HepG2 (cell line): ENCODE data around the gene SMAD7. TPM values are rescaled to one million over a fixed set of nuclear protein-coding genes. Genes with fewer than 3 reads are reported as not detected.

Experiments used
- ATAC-seq: fragments of 200-7000 bp; cut with Tn5 transposase; 3 replicates; pipeline ENCODE4 v1.9.1; 2020; ENCODE audit warnings: mild to moderate bottlenecking, moderate library complexity
- BruUV-seq: library from RNA; stranded (reverse); fragments of 400-500 nt; replicated peaks from 2 replicates; lab custom pipeline; 2021; lab: Mats Ljungman, UMichigan
- CTCF ChIA-PET: fragments of 300-600 bp; formaldehyde crosslinking; extraction: SDS; loops from one replicate; lab custom pipeline; 2021; ENCODE audit warnings: low total read pairs, inconsistent platforms, low intra/inter-chr PET ratio; lab: Yijun Ruan, JAX
- POLR2A ChIA-PET: fragments of 350-600 bp; sonication (Branson Sonifier 250); formaldehyde crosslinking; loops from one replicate; lab custom pipeline; 2020; ENCODE audit warnings: antibody characterized with exemption, inconsistent platforms; lab: Yijun Ruan, JAX
- DNase-seq: peaks from one replicate; pipeline ENCODE4 v3.0.0-alpha.2; 2015; ENCODE audit warnings: low spot score
- FAIRE-seq: peaks from 3 replicates; lab custom pipeline; 2011; peaks lifted over from hg19 to GRCh38; lab: Jason Lieb, UNC
- H2AFZ ChIP-seq: one replicate; pipeline ENCODE4 v1.6.1; 2011; ENCODE audit warnings: low read length, inconsistent platforms
- H3K27ac ChIP-seq: fragments of 300-600 bp; 3 replicates; pipeline ENCODE4 v1.8.0; 2011; ENCODE audit warnings: mixed run types, mild to moderate bottlenecking, mixed read lengths, low read length, inconsistent platforms; ENCODE audit not compliant: insufficient read depth; ENCODE audit errors: extremely low read length
- H3K27me3 ChIP-seq, 2 experiments: fragments of 200-600 bp in 1 of 2; 2 replicates in 1 of 2; 3 replicates in 1 of 2; pipeline versions ENCODE4 v1.6.0 to v1.8.0; 2011; ENCODE audit warnings: low read length in 2 of 2, mild to moderate bottlenecking in 2 of 2, moderate library complexity in 2 of 2, inconsistent platforms in 1 of 2; ENCODE audit not compliant: insufficient read depth in 2 of 2, control insufficient read depth in 1 of 2
- H3K36me3 ChIP-seq, 2 experiments: fragments of 200-600 bp in 1 of 2; replicated peaks in 1 of 2; 2 replicates in 1 of 2; 3 replicates in 1 of 2; pipeline versions ENCODE4 v1.5.1 to v1.8.0; 2011; ENCODE audit warnings: low read length in 2 of 2, inconsistent platforms in 1 of 2; ENCODE audit not compliant: insufficient read depth in 2 of 2, control insufficient read depth in 1 of 2
- H3K4me1 ChIP-seq: 2 replicates; pipeline ENCODE4 v1.5.1; 2012; ENCODE audit warnings: low read length, inconsistent platforms; ENCODE audit not compliant: insufficient read depth
- H3K4me2 ChIP-seq: 2 replicates; pipeline ENCODE4 v1.6.0; 2011; ENCODE audit warnings: low read depth, low read length, inconsistent platforms
- H3K4me3 ChIP-seq, 3 experiments: fragments of 200-600 bp in 1 of 3; sonication (generic), shearing (Covaris generic) in 1 of 3; replicated peaks in 1 of 3; 2 replicates each; pipeline ENCODE4 v1.5.1; 2011 to 2016; ENCODE audit warnings: low read length in 3 of 3, inconsistent platforms in 2 of 3, low read depth in 2 of 3, mild to moderate bottlenecking in 2 of 3, control low read depth in 1 of 3, mixed read lengths in 1 of 3; ENCODE audit not compliant: insufficient read depth in 1 of 3
- H3K79me2 ChIP-seq: one replicate; pipeline ENCODE4 v1.6.1; 2011; ENCODE audit warnings: low read length, inconsistent platforms; ENCODE audit not compliant: insufficient read depth
- H3K9ac ChIP-seq: 2 replicates; pipeline ENCODE4 v1.6.0; 2011; ENCODE audit warnings: mild to moderate bottlenecking, low read depth, low read length, inconsistent platforms; ENCODE audit not compliant: insufficient read depth
- H3K9me3 ChIP-seq: 2 replicates; pipeline ENCODE4 v1.5.1; 2012; ENCODE audit warnings: mild to moderate bottlenecking, low read length
- H4K20me1 ChIP-seq: 2 replicates; pipeline ENCODE4 v1.6.0; 2011; ENCODE audit warnings: inconsistent platforms, mild to moderate bottlenecking, low read length, moderate library complexity; ENCODE audit not compliant: insufficient read depth
- ARID4A ChIP-seq: sonication (generic); formaldehyde crosslinking; IDR thresholded peaks from 2 replicates; pipeline ENCODE4 v1.5.0; 2020; ENCODE audit warnings: mild to moderate bottlenecking, missing genetic modification reagents, borderline replicate concordance
- GMEB2 ChIP-seq: IDR thresholded peaks from 2 replicates; pipeline ENCODE4 v1.6.1; 2016; ENCODE audit warnings: missing biosample characterization, missing genetic modification reagents, low read depth
- HOXA3 ChIP-seq: sonication (generic); formaldehyde crosslinking; IDR thresholded peaks from 2 replicates; pipeline ENCODE4 v1.5.0; 2020; ENCODE audit warnings: missing genetic modification reagents
- KDM3A ChIP-seq: IDR thresholded peaks from 2 replicates; pipeline ENCODE4 v1.6.1; 2018; ENCODE audit warnings: low read depth, missing compliant biosample characterization
- MEIS2 ChIP-seq: sonication (generic); formaldehyde crosslinking; IDR thresholded peaks from 2 replicates; pipeline ENCODE4 v1.9.0; 2021; ENCODE audit warnings: mild to moderate bottlenecking, missing genetic modification reagents
- NBN ChIP-seq: fragments of 450-650 bp; conservative IDR thresholded peaks from 2 replicates; pipeline ENCODE4 v1.6.1; 2017
- PITX1 ChIP-seq: sonication (generic); formaldehyde crosslinking; IDR thresholded peaks from 2 replicates; pipeline ENCODE4 v1.5.1; 2020; ENCODE audit warnings: mild to moderate bottlenecking, missing genetic modification reagents
- PTBP1 ChIP-seq: fragments of 200-400 bp; formaldehyde crosslinking; IDR thresholded peaks from 2 replicates; pipeline ENCODE4 v1.6.1; 2018; ENCODE audit warnings: low read length, low read depth; ENCODE audit not compliant: poor library complexity, severe bottlenecking
- RFXAP ChIP-seq: sonication (generic); formaldehyde crosslinking; IDR thresholded peaks from 2 replicates; pipeline ENCODE4 v1.4.0; 2020; ENCODE audit warnings: missing genetic modification reagents, borderline replicate concordance
- SMAD3 ChIP-seq: sonication (generic); formaldehyde crosslinking; IDR thresholded peaks from 2 replicates; pipeline ENCODE4 v1.4.0; 2020; ENCODE audit warnings: missing genetic modification reagents
- ZFP37 ChIP-seq: sonication (generic); formaldehyde crosslinking; IDR thresholded peaks from 2 replicates; pipeline ENCODE4 v1.4.0; 2020; ENCODE audit warnings: missing genetic modification reagents, borderline replicate concordance
- ZNF17 ChIP-seq: sonication (generic); formaldehyde crosslinking; IDR thresholded peaks from 2 replicates; pipeline ENCODE4 v1.5.0; 2020; ENCODE audit warnings: mild to moderate bottlenecking, missing genetic modification reagents
- ZNF20 ChIP-seq: sonication (generic); formaldehyde crosslinking; IDR thresholded peaks from 2 replicates; pipeline ENCODE4 v1.4.0; 2020; ENCODE audit warnings: mild to moderate bottlenecking, moderate library complexity, missing genetic modification reagents
- ZNF207 ChIP-seq: fragments of 450-650 bp; IDR thresholded peaks from 2 replicates; pipeline ENCODE4 v1.6.1; 2016; ENCODE audit warnings: antibody characterized with exemption, borderline replicate concordance
- ZNF282 ChIP-seq: fragments of 450-650 bp; IDR thresholded peaks from 2 replicates; pipeline ENCODE4 v1.6.1; 2018; ENCODE audit not compliant: partially characterized antibody
- WGBS: methylation state at CpG from one replicate; pipeline ENCODE4 v1.1.6; 2017; ENCODE audit warnings: low lambda C conversion rate; 5-methylcytosine and 5-hydroxymethylcytosine counted together
- in situ Hi-C: cut with HindIII; loops from 2 replicates; pipeline ENCODE4 v1.10.0; 2017; ENCODE audit warnings: low pct_unique_long_range_greater_than_20kb; ENCODE audit not compliant: extremely low pct_ligation_motif_present
- intact Hi-C: fragments of 100-400 bp; cut with micrococcal nuclease; formaldehyde crosslinking; loops from one replicate; pipeline ENCODE4 v1.10.0; 2022; ENCODE audit not compliant: unreplicated experiment
- polyA plus RNA-seq, 8 experiments: library from polyadenylated mRNA; depleted of rRNA in 3 of 8; stranded (reverse) in 7 of 8; unstranded in 1 of 8; fragments of >200 nt; fragmentation: Illumina TruSeq in 4 of 8; extraction: Trizol in 4 of 8; gene quantifications; 2 replicates each; pipeline versions ENCODE4 v1.2.1 to v1.2.3, GENCODE V29; 2011 to 2016; ENCODE audit warnings: low read depth in 4 of 8, missing spikeins in 1 of 8, mixed read lengths in 1 of 8; ENCODE audit not compliant: insufficient read depth in 1 of 8
- total RNA-seq, 5 experiments: library from RNA; depleted of rRNA; stranded (reverse); fragments of >200 nt; fragmentation: Illumina TruSeq; extraction: Trizol; gene quantifications; 2 replicates each; pipeline ENCODE4 v1.2.3, GENCODE V29; 2016; ENCODE audit warnings: low read depth in 1 of 5
- TF ChIP-seq, protein P1 (sequence below): IDR thresholded peaks from 2 replicates; pipeline ENCODE4 v1.6.1; 2016; ENCODE audit warnings: low read depth, control low read depth

SMAD7 gene
- total and polyA plus RNA-seq, 2 of the 13 experiments (the other 11 are each of a cell fraction or from before 2014, with no cell fraction given): 17.4 to 24.7 TPM

- Histone ChIP-seq H3K9ac (peak overlapping the region; percentile 87), H3K4me2 (peak overlapping the region; percentile 99), H3K9me3 (no peaks in the 10 kb centered on the region), H3K27me3 (no peaks in the 10 kb centered on the region; a peak in 1 of 5 replicates), H4K20me1 (peaks cover 32% of the 10 kb centered on the region; the same call in 1 of the 2 replicates), H3K4me1 (peaks cover 49% of the 10 kb centered on the region), H3K27ac (peak overlapping the region; percentile 89), H2AFZ (no peak overlapping the region), H3K36me3 (no peaks in the 10 kb centered on the region; a peak in 2 of 5 replicates), H3K4me3 (peak overlapping the region; percentile 91 to 100 (median 97)), H3K79me2 (peaks cover 75% of the 10 kb centered on the region)
- ATAC-seq (peak; percentile 64), DNase-seq (peak; percentile 94), FAIRE-seq (peak; percentile 83)
- WGBS: under 1% methylated on average over 37 of the region's 52 CpGs
- intact Hi-C loops: loop anchor here (1.0 to 10.0 kb wide), 4 partner anchors 18 to 286 kb away; no protein-coding TSS in a partner anchor
- BruUV-seq: no TSS peak
- in situ Hi-C loops: loop anchor here (5.0 kb wide), 1 partner anchor 51 kb away; no protein-coding TSS in a partner anchor
- CTCF ChIA-PET: interaction anchor here (1.7 kb wide), 1 partner anchor 52 kb away, joined by 5 read pairs; no protein-coding TSS in a partner anchor
- POLR2A ChIA-PET: interaction anchor here (0.7 to 6.3 kb wide), 13 partner anchors 11 to 168 kb away, joined by 3 to 79 read pairs (median 4); no protein-coding TSS in a partner anchor
- no peak for TF ChIP-seq ZNF282
- TF ChIP-seq HOXA3 (CRISPR knock-in tag): peak; percentile 48
- TF ChIP-seq PTBP1: no peak
- TF ChIP-seq ARID4A (CRISPR knock-in tag): peak; percentile 63; the same call in 1 of the 2 replicates
- no peak for TF ChIP-seq ZNF207
- 0 out of 2 replicates have a peak, but pooled peaks have one; percentile 40 for TF ChIP-seq KDM3A (CRISPR knock-in tag)
- TF ChIP-seq, protein P1, sequence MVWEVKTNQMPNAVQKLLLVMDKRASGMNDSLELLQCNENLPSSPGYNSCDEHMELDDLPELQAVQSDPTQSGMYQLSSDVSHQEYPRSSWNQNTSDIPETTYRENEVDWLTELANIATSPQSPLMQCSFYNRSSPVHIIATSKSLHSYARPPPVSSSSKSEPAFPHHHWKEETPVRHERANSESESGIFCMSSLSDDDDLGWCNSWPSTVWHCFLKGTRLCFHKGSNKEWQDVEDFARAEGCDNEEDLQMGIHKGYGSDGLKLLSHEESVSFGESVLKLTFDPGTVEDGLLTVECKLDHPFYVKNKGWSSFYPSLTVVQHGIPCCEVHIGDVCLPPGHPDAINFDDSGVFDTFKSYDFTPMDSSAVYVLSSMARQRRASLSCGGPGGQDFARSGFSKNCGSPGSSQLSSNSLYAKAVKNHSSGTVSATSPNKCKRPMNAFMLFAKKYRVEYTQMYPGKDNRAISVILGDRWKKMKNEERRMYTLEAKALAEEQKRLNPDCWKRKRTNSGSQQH (CRISPR knock-in tag): no peak
- no peak for TF ChIP-seq SMAD3 (CRISPR knock-in tag)
- TF ChIP-seq ZNF17 (CRISPR knock-in tag): no peak
- TF ChIP-seq GMEB2 (CRISPR knock-in tag): no peak
- TF ChIP-seq MEIS2 (CRISPR knock-in tag): 0 out of 2 replicates have a peak, but pooled peaks have one; percentile 30
- 0 out of 2 replicates have a peak, but pooled peaks have one; percentile 8 for TF ChIP-seq RFXAP
- 0 out of 2 replicates have a peak, but pooled peaks have one; percentile 78 for TF ChIP-seq ZNF20 (CRISPR knock-in tag)
- TF ChIP-seq NBN: no peak
- TF ChIP-seq ZFP37 (CRISPR knock-in tag): no peak
- no peak for TF ChIP-seq PITX1
Observed at GRCh38 chr18:48948112-48949049, 2.4 kb downstream of the SMAD7 start.
